Measurements from ENCODE around the gene KLHDC1. TPM values are rescaled to one million over a fixed set of nuclear protein-coding genes. Genes with fewer than 3 reads are reported as not detected.

KLHDC1 gene
- total RNA-seq (2011; cell fraction: chromatin; rRNA removed; ENCODE audit: low replicate concordance), result 0.14 and 0.25 TPM in 2 replicates
- total RNA-seq (2011; cell fraction: nucleolus; rRNA removed), result not detected in 2 replicates
- 0.15 and 0.31 TPM in 2 replicates for total RNA-seq (2011; cell fraction: nucleoplasm; rRNA removed)
- total RNA-seq (2014; rRNA removed), result 0.08 and 0.41 TPM in 2 replicates
- total RNA-seq (2014; rRNA removed; fragmentation: Illumina TruSeq; extraction: Trizol), result 0.10 and 0.15 TPM in 2 replicates
- 0.11 and 0.19 TPM in 2 replicates for total RNA-seq (2015; rRNA removed; fragmentation: Illumina TruSeq; extraction: Trizol)
- total RNA-seq (2021), result 0.22 TPM in 2 replicates
- 0.20 TPM in 2 replicates for polyA plus RNA-seq (2011; rRNA removed)
- polyA plus RNA-seq (2011; cell fraction: cytosol; rRNA removed), result 0.09 TPM in 1 of 2 replicates, not detected in the other
- polyA plus RNA-seq (2011; cell fraction: nucleus; rRNA removed), result 0.20 and 0.27 TPM in 2 replicates
- polyA plus RNA-seq (2012), result 0.23 and 0.53 TPM in 2 replicates
- 0.18 and 0.19 TPM in 2 replicates for polyA plus RNA-seq (2014; fragmentation: Illumina TruSeq; extraction: Trizol)
- polyA plus RNA-seq (2014; fragmentation: Nextera tagmentation; extraction: Ambion mirVana), result under 1 TPM; 0.08 to 0.20 TPM
- polyA plus RNA-seq (2014; rRNA removed), result 0.11 and 0.34 TPM in 2 replicates
- 0.12 and 0.42 TPM in 2 replicates for polyA minus RNA-seq (2011; rRNA and poly(A)+ RNA removed)
- polyA minus RNA-seq (2011; cell fraction: cytosol; rRNA and poly(A)+ RNA removed), result not detected in 2 replicates
- polyA minus RNA-seq (2011; cell fraction: nucleus; rRNA and poly(A)+ RNA removed), result 0.40 TPM in 1 of 2 replicates, not detected in the other
- Bru-seq, nascent RNA, result percentile 31 among the genes with signal in this experiment
- percentile 29 among the genes with signal in this experiment for BruChase-seq, experiment 1, labeled RNA remaining after a 2-hour chase
- percentile 31 among the genes with signal in this experiment for BruChase-seq, experiment 2, labeled RNA remaining after a 6-hour chase
- long read RNA-seq, experiment 1, result 0 reads
- long read RNA-seq, experiment 2, result 0 reads
- long read RNA-seq, experiment 3, result 0 reads

GRCh38 chr14:49692811-49693734, at the start of gene KLHDC1:
KLHDC1 (plus strand) TSS chr14:49693120; CDS start chr14:49693195, 75 bp downstream.
- ChIA-PET POLR2A (interaction anchor here (0.6 to 2.0 kb wide), 4 partner anchors 12 to 76 kb away, joined by 3 to 16 read pairs (median 3); partner anchors contain the start of gene KLHDC2), CTCF (ENCODE audit: low intra/inter-chr PET ratio) (no interaction called here)
- BruUV-seq (replicated peaks), result TSS peak; percentile 63
- Histone ChIP-seq H3K4me3 (peak within 1 kb of the TSS; percentile 65), H2AFZ (ENCODE audit: low read depth, low read length) (peak within 1 kb of the TSS; percentile 93), H3K36me3 (ENCODE audit: control insufficient read depth, insufficient read depth, low read length) (no peaks in the 10 kb centered on the region), H3K9ac (ENCODE audit: insufficient read depth in 1 of 2, low read depth in 2 of 2, low read length in 2 of 2) (peak within 1 kb of the TSS; percentile 88 to 95), H3K9me3 (replicated peaks; ENCODE audit: control insufficient read depth, insufficient read depth, low read depth, low read length) (no peaks in the 10 kb centered on the region), H3K4me1 (replicated peaks in 1 of 2; ENCODE audit: control insufficient read depth in 2 of 2, insufficient read depth in 2 of 2, low read length in 2 of 2) (peaks cover 11% of the 10 kb centered on the region in 2 experiments; a peak in 4 of 5 replicates), H3K79me2 (ENCODE audit: control insufficient read depth, insufficient read depth, low read length) (no peaks in the 10 kb centered on the region; the same call in 2 of the 3 replicates), H3K9me1 (ENCODE audit: control insufficient read depth, insufficient read depth, low read length) (no peaks in the 10 kb centered on the region), H3K4me2 (ENCODE audit: insufficient read depth, low read length) (peak within 1 kb of the TSS; percentile 91), H3K27ac (ENCODE audit: extremely low read depth, low read depth, low read length) (peak within 1 kb of the TSS; percentile 91), H4K20me1 (replicated peaks; ENCODE audit: control insufficient read depth, insufficient read depth, low read length) (no peaks in the 10 kb centered on the region), H3K27me3 (ENCODE audit: control insufficient read depth in 2 of 2, insufficient read depth in 2 of 2, low read length in 2 of 2) (no peaks in the 10 kb centered on the region)
- peak; percentile 68 for ATAC-seq
- FAIRE-seq, result peak; percentile 32
- WGBS (ENCODE audit: insufficient coverage, low coverage, missing lambda C conversion rate), result 1% methylated on average over 47 of the region's 88 CpGs
- in situ Hi-C loops (cut with MboI), result no loop called here
- DNase-seq (ENCODE audit: extremely low read depth in 1 of 4, low spot score in 3 of 4), result peak; percentile 46 to 69 (median 50)
- intact Hi-C loops (cut with micrococcal nuclease), result no loop called here
- TF ChIP-seq HDGF (IDR thresholded peaks at IDR 0.05) (no peak), ELK3 (CRISPR knock-in tag; IDR thresholded peaks at IDR 0.05) (no peak), ARID2 (IDR thresholded peaks at IDR 0.05) (no peak), PHB (CRISPR knock-in tag; IDR thresholded peaks at IDR 0.05) (no peak), EP300 (IDR thresholded peaks at IDR 0.05; ENCODE audit: low read length) (no peak), CREB3L1 (IDR thresholded peaks at IDR 0.05; ENCODE audit: borderline replicate concordance, low read depth) (0 out of 2 replicates have a peak, but pooled peaks have one; percentile 21), HCFC1 (IDR thresholded peaks at IDR 0.05; ENCODE audit: low read depth, low read length) (no peak), BDP1 (IDR thresholded peaks at IDR 0.05; ENCODE audit: insufficient read depth, insufficient read length) (no peak), ZBTB2 (IDR thresholded peaks at IDR 0.05) (peak; percentile 65; the same call in 1 of the 2 replicates), POLR2AphosphoS5 (IDR thresholded peaks at IDR 0.05; ENCODE audit: control insufficient read depth, insufficient read depth, low read depth, low read length) (no peak), SMAD1 (IDR thresholded peaks at IDR 0.05; ENCODE audit: low read depth, low read length, partially characterized antibody) (no peak)
- TF ChIP-seq, protein P1, sequence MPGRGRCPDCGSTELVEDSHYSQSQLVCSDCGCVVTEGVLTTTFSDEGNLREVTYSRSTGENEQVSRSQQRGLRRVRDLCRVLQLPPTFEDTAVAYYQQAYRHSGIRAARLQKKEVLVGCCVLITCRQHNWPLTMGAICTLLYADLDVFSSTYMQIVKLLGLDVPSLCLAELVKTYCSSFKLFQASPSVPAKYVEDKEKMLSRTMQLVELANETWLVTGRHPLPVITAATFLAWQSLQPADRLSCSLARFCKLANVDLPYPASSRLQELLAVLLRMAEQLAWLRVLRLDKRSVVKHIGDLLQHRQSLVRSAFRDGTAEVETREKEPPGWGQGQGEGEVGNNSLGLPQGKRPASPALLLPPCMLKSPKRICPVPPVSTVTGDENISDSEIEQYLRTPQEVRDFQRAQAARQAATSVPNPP (IDR thresholded peaks at IDR 0.05; ENCODE audit: borderline replicate concordance, insufficient read depth, insufficient read length), result no peak

Measured in K562 (cell line).